Activated naive CD8-positive, alpha-beta T cell treated with anti-CD3 and anti-CD28 coated beads, Interleukin-2, amount 50 U/mL, for 24 hours (primary cell): Measurements from ENCODE around the gene GCNT2.
"Not testable (repeated sequence)": the region's sequence is repeated elsewhere in the genome, so short reads cannot be mapped to it uniquely, and the experiment has no call there.

Experiments
- ATAC-seq: fragments of 150-1000 bp; cut with Tn5 transposase; one replicate; pipeline ENCODE4 v1.10.0; 2021
- DNase-seq: peaks from one replicate; pipeline ENCODE4 v3.0.0; 2021
- H3K27ac Mint-ChIP-seq: one replicate; pipeline ENCODE4 v1.8.0; 2021; ENCODE audit warnings: mild to moderate bottlenecking, mixed read lengths
- H3K27me3 Mint-ChIP-seq: one replicate; pipeline ENCODE4 v1.8.0; 2021; ENCODE audit warnings: mixed read lengths
- H3K36me3 Mint-ChIP-seq: one replicate; pipeline ENCODE4 v1.8.0; 2021; ENCODE audit warnings: low read depth, mixed read lengths
- H3K4me1 Mint-ChIP-seq: one replicate; pipeline ENCODE4 v1.8.0; 2021; ENCODE audit warnings: mixed read lengths
- H3K4me3 Mint-ChIP-seq: one replicate; pipeline ENCODE4 v1.8.0; 2021; ENCODE audit warnings: mild to moderate bottlenecking, moderate library complexity, mixed read lengths
- H3K9me3 Mint-ChIP-seq: one replicate; pipeline ENCODE4 v1.8.0; 2021; ENCODE audit warnings: mixed read lengths

The GCNT2 gene

GRCh38 chr6:10644225-10644624, 123.1 kb downstream of the GCNT2 start:
- Mint-ChIP-seq H3K36me3 (no peaks in the 10 kb centered on the region), H3K27ac (no peak overlapping the region), H3K4me3 (no peak overlapping the region), H3K4me1 (peaks cover 18% of the 10 kb centered on the region), H3K27me3 (peaks cover 16% of the 10 kb centered on the region), H3K9me3 (no peaks in the 10 kb centered on the region)
- ATAC-seq (no peak), DNase-seq (no peak)

DNA sequence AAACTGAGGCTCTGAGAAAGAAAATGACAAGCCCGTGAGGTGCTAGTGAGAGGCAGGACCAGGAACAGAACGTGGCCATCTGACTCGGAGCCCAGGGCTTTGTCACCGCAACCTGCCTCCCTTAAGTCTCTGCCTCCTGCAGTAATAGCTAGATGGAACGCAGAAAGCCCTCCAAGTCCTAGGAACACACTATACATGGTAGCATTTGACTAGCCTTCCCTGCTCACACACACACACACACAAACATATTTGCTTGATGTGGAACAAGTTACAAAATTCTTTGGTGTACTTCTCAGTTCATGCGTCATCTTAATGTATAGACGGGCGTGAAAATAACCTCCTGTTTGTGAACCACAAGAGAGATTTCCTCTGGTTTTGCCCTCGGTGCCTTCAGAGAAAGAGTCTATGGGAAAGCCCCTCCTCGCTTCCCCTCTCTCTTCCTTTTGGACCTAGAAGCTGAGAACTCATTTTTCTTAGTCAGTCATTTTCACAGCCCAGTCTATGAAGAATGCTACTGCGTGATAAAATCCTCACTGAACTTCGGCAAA, 134.4 kb downstream of the GCNT2 start:
- H3K27ac Mint-ChIP-seq, result peak overlapping the region; percentile 15
- H3K27me3 Mint-ChIP-seq, result peaks cover 34% of the 10 kb centered on the region
- H3K9me3 Mint-ChIP-seq, result no peaks in the 10 kb centered on the region
- H3K4me3 Mint-ChIP-seq, result peak overlapping the region; percentile 9
- H3K36me3 Mint-ChIP-seq, result no peaks in the 10 kb centered on the region
- H3K4me1 Mint-ChIP-seq, result peaks cover 14% of the 10 kb centered on the region
- ATAC-seq (peak; percentile 95), DNase-seq (peak; percentile 15)

- Mint-ChIP-seq H3K4me3 (peak overlapping the region; percentile 26), H3K36me3 (no peaks in the 10 kb centered on the region), H3K4me1 (peaks cover 14% of the 10 kb centered on the region), H3K9me3 (no peaks in the 10 kb centered on the region), H3K27ac (no peak overlapping the region), H3K27me3 (peaks cover 17% of the 10 kb centered on the region)
- DNase-seq (no peak), ATAC-seq (no peak)
These were observed 138.0 kb downstream of the GCNT2 start for GRCh38 chr6:10658910-10659698.

DNA sequence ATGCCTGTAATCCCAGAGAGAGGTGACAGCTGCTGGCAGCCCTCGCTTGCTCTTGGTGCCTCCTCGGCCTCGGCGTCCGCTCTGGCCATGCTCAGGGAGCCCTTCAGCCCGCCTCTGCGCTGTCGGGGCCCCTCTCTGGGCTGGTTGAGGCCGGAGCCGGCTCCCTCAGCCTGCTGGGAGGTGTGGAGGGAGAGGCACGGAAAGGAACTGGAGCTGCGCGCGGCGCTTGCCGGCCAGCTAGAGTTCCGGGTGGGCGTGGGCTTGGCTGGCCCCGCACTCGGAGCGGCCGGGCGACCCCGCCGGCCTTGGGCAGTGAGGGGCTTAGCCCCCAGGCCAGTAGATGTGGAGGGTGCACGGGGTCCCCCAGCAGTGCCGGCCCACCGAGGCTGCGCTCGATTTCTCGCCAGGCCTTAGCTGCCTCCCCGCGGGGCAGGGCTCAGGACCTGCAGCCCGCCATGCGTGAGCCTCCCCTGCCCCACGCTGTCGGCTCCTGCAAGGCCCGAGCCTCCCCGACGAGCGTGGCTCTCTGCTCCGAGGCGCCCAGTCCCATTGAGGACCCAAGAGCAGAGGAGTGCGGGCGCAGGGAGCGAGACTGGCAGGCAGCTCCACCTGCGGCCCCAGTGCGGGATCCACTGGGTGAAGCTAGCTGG, 138.7 kb downstream of the GCNT2 start:
- peaks cover 16% of the 10 kb centered on the region for H3K27me3 Mint-ChIP-seq
- H3K4me3 Mint-ChIP-seq, result no peak overlapping the region
- no peaks in the 10 kb centered on the region for H3K36me3 Mint-ChIP-seq
- H3K27ac Mint-ChIP-seq, result no peak overlapping the region
- peaks cover 14% of the 10 kb centered on the region for H3K4me1 Mint-ChIP-seq
- no peak for ATAC-seq
- no peak for DNase-seq
- no peaks in the 10 kb centered on the region for H3K9me3 Mint-ChIP-seq

DNA sequence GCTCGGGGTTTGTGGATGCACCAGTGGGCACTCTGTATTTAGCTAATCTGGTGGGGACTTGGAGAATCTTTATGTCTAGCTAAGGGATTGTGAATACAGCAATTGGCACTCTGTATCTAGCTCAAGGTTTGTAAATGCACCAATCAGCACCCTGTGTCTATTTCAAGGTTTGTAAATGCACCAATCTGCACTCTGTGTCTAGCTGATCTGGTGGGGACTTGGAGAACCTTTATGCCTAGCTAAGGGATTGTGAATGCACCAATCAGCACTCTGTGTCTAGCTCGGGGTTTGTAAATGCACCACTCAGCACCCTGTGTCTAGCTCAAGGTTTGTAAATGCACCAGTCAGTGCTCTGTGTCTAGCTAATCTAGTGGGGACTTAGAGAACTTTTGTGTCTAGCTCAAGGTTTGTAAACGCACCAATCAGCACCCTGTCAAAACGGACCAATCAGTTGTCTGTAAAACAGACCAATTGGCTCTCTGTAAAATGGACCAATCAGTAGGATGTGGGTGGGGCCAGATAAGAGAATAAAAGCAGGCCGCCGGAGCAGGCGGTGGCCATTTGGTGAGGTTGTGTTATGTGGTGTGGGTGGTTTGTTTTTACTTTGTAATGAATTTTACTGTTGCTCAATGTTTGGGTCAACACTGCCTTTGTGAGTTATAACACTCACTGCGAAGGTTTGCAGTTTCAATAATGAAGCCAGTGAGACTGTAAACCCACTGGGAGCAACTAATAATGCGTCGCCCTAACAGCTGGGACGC, 139.5 kb downstream of the GCNT2 start:
- not testable (repeated sequence) for ATAC-seq, H3K27ac Mint-ChIP-seq, H3K4me1 Mint-ChIP-seq, H3K36me3 Mint-ChIP-seq, DNase-seq, H3K9me3 Mint-ChIP-seq, H3K4me3 Mint-ChIP-seq
- H3K27me3 Mint-ChIP-seq, result peaks cover 13% of the 10 kb centered on the region

- Mint-ChIP-seq H3K4me1 (peaks cover 7% of the 10 kb centered on the region), H3K4me3 (no peak overlapping the region), H3K36me3 (no peaks in the 10 kb centered on the region), H3K27ac (no peak overlapping the region), H3K27me3 (peaks cover 18% of the 10 kb centered on the region), H3K9me3 (peaks cover 9% of the 10 kb centered on the region)
- DNase-seq, result no peak
- no peak for ATAC-seq
These were observed 141.1 kb downstream of the GCNT2 start for GRCh38 chr6:10662207-10662606.

DNA sequence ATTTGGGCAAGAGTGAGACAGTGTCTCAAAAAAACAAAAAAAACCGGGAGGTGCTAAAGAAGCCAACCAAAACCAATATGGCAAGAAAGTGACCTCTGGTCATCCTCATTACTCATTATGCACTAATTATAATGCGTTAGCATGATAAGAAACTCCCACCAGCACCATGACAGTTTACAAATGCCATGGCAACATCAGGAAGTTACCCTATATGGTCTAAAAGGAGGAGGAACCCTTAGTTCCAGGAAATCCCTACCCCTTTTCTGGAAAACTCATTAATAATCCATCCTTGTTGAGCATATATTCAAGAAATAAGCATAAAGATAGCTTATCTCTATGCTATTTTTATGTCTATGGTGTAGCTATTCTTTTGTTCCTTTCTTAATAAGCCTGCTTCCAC, 141.6 kb downstream of the GCNT2 start:
- peaks cover 11% of the 10 kb centered on the region for H3K4me1 Mint-ChIP-seq
- no peak overlapping the region for H3K4me3 Mint-ChIP-seq
- ATAC-seq, result no peak
- no peak for DNase-seq
- H3K27ac Mint-ChIP-seq, result no peak overlapping the region
- H3K36me3 Mint-ChIP-seq, result no peaks in the 10 kb centered on the region
- peaks cover 9% of the 10 kb centered on the region for H3K9me3 Mint-ChIP-seq
- H3K27me3 Mint-ChIP-seq, result peaks cover 18% of the 10 kb centered on the region

DNA sequence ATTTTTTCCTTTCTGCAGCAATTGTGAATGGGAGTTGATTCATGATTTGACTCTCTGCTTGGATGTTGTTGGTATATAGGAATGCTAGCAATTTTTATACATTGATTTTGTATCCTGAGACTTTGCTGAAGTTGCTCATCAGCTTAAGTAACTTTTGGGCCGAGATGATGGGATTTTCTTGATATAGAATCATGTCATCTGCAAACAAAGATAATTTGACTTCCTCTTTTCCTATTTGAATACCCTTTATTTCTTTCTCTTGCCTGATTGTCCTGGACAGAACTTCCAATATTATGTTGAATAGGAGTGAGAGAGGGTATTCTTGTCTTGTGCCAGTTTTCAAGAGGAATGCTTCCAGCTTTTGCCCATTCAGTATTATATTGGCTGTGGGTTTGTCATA, 144.4 kb downstream of the GCNT2 start:
- H3K4me3 Mint-ChIP-seq, H3K27ac Mint-ChIP-seq, H3K27me3 Mint-ChIP-seq, H3K9me3 Mint-ChIP-seq, ATAC-seq, DNase-seq, H3K36me3 Mint-ChIP-seq: not testable (repeated sequence)
- peaks cover 14% of the 10 kb centered on the region for H3K4me1 Mint-ChIP-seq

DNA sequence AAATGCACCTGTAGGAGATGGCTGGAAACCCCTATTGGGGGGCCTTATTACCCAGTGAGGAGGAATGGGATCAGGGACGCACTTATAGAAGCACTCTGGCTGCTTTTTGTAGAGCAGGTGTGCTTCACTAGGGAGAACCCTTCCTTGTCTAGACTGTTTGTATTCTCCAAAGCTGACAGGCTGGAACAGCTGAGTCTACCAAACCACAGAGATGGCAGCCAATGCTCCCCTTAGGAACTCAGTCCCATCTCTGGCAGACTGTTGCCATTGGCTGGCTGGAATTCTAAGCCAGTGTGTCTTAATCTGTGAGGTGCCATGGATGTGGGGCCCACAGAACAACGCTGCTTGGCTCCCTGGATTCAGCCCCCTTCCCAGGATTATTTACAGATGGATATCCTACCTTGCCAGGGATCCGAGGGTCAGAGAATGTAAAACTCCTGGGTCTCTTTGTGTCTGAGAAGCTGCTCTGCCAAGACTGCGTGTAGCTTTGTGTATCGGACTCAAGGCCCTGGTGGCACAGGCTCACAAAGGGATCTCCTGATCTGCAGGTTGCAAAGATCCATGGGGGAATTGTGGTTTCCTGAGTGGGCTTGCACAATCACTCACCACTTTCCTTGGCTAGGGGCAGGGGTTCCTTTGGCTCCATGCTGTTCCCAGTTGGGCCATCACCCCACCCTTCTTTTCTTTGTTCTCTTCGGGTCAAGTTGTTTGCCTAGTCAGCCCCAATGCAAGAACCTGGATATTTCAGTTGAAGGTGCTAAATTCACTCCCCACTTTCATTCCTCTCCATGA, 147.2 kb downstream of the GCNT2 start:
- ATAC-seq (peak; percentile 65), DNase-seq (no peak)
- Mint-ChIP-seq H3K9me3 (peaks cover 9% of the 10 kb centered on the region), H3K4me1 (peaks cover 14% of the 10 kb centered on the region), H3K27me3 (peaks cover 11% of the 10 kb centered on the region), H3K27ac (peak overlapping the region; percentile 74), H3K4me3 (no peak overlapping the region), H3K36me3 (no peaks in the 10 kb centered on the region)

GRCh38 chr6:10676403-10676802, 155.3 kb downstream of the GCNT2 start:
- Mint-ChIP-seq H3K4me1 (peaks cover 3% of the 10 kb centered on the region), H3K4me3 (no peak overlapping the region), H3K27me3 (peaks cover 7% of the 10 kb centered on the region), H3K9me3 (no peaks in the 10 kb centered on the region), H3K36me3 (no peaks in the 10 kb centered on the region), H3K27ac (no peak overlapping the region)
- DNase-seq (no peak), ATAC-seq (no peak)

GRCh38 chr6:10678456-10678855, 157.3 kb downstream of the GCNT2 start:
- Mint-ChIP-seq H3K27ac (no peak overlapping the region), H3K27me3 (peaks cover 4% of the 10 kb centered on the region), H3K9me3 (no peaks in the 10 kb centered on the region), H3K36me3 (no peaks in the 10 kb centered on the region), H3K4me1 (peaks cover 21% of the 10 kb centered on the region), H3K4me3 (no peak overlapping the region)
- ATAC-seq (no peak), DNase-seq (no peak)
